ENCODE data around the gene TEKT2.

DNA sequence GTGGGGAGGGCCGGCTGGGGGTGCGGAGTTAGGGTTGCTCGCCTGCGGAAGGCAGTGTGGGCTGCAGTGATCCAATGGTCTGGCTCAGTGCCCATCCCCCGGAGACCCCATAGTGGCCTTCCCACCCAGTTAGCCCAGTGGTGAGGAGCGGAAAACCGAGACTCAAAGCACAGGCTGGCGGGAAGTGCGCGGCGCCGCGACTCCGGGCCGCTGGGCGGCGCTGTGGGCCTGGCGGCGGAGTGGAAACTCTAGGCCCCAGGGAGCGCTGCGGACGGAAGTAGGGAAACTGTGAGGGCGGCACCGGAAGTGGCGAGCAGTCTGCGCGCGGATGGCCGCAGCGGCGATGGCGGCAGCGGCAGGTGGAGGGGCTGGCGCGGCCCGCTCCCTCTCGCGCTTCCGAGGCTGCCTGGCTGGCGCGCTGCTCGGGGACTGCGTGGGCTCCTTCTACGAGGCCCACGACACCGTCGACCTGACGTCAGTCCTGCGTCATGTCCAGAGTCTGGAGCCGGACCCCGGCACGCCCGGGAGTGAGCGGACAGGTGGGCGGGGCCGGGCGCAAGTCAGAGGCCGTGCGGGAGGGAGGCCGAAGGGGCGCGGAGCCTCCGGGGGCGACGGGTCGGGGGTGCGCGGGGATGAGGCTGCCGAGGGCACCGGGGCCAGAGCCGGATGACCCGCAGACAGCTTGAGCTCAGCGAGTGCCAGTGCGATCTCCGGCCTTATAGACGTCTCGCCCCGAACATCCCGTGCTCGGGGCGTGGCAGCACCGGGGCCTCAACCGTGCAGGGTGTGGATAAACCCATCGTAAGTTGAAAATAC, 4.9 kb downstream of the TEKT2 start, which contains the start of gene ADPRS:
- TF ChIP-seq, protein P1, sequence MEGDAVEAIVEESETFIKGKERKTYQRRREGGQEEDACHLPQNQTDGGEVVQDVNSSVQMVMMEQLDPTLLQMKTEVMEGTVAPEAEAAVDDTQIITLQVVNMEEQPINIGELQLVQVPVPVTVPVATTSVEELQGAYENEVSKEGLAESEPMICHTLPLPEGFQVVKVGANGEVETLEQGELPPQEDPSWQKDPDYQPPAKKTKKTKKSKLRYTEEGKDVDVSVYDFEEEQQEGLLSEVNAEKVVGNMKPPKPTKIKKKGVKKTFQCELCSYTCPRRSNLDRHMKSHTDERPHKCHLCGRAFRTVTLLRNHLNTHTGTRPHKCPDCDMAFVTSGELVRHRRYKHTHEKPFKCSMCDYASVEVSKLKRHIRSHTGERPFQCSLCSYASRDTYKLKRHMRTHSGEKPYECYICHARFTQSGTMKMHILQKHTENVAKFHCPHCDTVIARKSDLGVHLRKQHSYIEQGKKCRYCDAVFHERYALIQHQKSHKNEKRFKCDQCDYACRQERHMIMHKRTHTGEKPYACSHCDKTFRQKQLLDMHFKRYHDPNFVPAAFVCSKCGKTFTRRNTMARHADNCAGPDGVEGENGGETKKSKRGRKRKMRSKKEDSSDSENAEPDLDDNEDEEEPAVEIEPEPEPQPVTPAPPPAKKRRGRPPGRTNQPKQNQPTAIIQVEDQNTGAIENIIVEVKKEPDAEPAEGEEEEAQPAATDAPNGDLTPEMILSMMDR (IDR thresholded peaks at IDR 0.05; ENCODE audit: low read depth, low read length, poor library complexity, severe bottlenecking) = peak; percentile 97
- TF ChIP-seq EZH2phosphoT487 (IDR thresholded peaks at IDR 0.05; ENCODE audit: borderline replicate concordance, low read length) = no peak
